Activated naive CD4-positive, alpha-beta T cell treated with Interleukin-2 at 50 U/mL for 16 hours (primary cell): ENCODE data around the gene EML1.

Experiments used
- DNase-seq: peaks from one replicate; pipeline ENCODE4 v3.0.0-alpha.2; 2020

EML1 gene

DNA sequence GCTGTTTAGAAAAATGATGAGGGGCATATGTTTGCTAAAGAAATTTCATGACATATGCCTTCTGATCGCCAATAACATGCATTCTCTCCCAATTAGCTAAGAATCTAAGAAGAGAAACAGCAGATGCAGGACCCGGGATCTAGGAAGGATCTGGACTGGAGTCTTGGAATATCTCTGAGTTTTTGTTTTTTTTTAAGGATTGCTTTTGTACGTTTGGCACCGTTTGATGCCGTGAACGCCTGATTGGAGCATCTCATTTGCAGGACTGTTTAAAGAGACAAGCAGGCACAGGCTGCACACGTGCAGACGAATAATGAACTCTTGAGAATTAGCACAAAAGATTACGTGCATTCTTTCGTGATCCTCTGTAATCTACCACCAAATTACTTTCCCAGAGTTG lies 13.6 kb downstream of the EML1 start:
- no peak for DNase-seq

DNA sequence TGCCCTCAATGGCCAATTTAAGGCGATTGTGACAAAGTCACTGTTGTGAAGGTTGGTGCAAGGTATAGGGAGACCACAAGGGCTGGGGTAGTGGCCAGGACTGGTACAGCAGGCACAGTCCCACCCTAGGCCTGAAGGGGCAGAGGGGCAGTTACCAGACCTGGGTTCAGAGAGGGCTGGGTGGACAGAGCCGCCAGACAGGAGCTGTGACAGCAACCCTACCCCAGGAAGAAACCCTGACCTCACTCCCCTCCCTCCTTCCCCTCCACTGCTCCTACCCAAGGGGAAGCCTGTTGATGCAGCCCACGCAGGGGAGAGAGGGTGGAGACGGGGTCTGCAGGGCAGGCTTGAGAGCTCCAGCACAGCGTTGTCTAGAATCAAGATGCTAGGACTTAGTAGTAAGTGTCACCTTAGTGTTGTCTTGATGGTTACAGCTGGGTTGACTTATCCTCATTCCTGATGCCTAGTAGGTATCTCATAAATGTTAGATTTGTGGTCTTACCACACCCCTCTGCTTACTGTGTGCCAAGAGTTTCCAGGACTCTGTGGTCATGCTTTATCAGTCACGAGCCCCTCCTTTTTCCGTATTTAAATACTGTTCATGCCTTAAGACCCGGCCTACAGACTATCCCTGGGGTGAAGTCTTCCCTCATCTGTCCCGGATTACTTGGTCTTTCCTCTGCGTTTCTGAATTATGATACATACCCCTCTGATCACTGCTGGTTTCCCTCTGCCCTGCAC lies 14.4 kb downstream of the EML1 start:
- no peak for DNase-seq

DNA sequence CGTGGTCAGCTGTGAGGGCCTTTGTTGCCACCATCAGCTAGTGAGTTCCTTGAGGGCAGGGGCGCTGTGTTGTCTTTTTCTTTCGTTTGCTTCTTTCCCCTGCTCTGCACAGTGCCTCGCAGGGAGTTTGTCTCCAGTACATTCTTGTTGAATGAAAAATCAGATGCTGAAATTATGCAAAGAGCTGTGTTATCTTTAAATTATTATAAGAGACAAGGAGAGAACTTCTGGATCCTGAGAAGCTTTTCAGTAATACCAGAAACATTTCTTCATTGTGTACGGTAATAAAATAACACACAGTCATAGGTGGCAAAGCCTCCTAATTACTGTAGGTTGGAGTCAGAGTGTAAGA lies 14.9 kb downstream of the EML1 start:
- no peak for DNase-seq

DNA sequence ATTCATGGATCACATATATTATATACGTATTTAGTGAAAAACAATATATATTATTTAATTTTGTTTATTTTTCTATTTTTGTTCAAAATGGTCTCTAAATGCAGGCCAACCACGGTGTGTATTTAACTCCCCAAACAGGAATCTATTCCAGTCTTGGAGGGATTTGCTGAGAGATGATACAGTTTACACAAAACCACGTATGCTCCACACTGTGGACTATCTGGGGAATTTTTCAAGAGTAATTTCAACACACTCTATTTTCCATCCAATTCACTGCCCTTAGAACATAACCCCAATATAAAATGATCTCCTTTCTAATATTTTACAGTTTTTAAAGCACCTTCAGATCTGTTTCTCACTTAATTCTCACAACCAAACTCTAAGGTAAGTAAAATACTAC lies 15.3 kb downstream of the EML1 start:
- no peak for DNase-seq

DNA sequence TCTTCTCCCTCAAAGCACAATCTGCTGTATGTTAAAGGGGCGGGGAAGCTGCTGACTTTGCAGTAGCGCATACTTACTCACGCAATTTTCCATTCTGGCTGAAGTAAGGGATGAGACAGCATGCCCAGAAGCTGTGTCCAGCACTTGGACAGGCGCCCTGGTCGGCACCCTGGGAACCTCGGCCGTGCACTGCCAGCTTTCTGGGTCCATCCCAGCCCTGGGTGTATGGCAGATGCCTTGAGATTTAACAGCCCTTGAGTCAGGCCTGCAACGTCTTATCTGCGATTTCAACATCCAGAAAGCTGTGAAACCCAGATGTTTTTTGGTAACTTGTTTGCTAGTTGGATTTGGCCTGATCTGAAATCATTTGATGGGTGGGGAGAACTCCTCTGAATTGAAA lies 16.1 kb downstream of the EML1 start:
- DNase-seq = no peak

DNA sequence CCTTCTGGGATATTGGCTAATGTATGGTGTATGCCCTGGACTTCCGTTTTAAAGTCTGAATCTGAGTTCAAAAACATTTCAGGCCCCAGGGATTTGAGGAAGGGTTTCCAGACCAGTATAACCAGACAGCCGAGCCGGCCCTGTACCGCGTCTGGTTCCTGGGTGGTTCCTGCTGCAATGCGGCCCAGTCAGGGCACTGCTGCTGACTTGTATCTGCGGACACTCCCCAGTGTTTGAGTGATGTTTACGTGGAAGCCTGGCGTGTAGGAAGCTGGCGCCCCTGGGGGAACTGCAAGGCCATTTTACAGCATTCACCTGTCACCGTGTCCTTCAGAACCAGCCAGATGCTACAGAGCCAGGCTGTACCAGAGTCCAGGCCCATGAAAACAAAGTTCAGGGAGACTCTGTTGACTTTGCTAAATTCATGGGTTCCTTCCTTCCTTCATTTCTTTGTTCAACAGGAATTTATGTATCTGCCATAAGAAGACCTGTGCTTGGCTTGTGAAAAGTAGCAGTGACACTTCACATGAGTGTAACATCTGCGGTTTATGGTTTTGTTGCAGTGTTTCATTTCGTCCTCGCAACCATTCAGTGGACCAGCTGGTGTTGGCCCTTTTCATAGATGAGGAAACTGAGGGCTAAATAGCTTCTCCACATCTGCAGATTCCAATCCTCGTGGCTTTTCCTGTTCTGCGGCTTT lies 16.8 kb downstream of the EML1 start:
- DNase-seq = no peak

DNA sequence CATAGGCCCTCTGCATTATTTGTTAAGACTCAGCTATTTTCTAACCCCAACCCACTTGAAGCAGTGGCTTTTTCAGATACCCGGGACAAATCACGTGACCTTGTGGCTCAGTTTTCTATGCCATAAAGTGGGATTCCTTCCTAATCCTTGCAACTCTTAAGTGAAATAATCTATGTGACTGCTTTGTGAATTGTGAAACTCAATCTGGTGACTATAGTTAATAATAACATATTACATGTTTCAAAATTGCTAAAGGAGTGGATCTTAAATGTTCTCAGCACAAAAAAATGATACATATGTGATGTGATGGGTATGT lies 17.3 kb downstream of the EML1 start:
- no peak for DNase-seq

DNA sequence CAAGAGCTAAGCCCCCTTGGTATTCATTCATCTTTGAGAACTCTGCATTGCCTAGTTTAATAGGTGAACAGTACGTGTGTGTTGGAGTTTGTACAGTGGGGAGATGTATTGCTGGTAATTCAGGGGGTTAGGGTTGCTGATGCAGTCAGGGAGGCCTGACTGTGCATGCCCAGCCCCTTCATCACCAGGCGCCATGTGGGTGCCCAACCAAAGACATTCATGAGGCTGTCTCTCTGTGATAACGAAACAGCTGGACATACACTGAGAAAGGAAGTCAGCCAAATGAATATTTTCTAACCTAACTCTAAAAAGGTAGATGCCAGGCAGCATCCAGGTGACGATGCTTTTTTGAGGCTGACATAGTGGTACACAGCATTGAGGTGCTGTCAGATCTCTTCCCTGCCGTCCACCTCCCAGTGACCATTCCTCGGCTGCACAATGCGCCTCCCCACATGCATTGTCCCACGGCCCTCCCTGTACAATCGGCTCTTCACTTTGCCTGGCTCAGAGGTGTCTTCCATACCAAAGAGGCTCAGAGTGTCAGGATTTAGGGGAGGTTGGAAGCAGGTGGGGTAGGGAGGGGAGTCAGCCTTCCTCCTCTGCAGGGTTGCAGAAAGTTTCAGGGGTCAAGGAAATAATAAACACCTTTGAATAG lies 19.0 kb downstream of the EML1 start:
- DNase-seq = no peak

DNA sequence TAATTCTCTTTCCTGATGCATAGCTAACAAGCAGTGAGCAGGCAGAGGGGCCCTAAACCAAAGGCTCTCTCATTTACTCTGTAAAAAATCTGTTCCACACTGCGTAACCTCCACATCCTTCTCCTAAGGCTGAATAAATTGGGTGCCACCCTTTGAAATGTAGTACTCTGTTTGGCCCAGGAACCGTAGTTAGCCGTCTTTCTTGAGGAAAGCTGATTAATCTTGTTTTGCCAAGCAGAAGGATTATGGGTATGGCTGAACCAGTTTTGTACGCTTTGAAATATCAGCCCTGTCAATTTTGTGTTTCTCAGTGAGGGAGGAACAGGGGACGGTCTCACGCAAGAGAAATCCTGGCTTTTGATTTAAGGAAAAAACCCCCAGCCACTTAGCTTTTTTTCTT lies 19.7 kb downstream of the EML1 start:
- DNase-seq = no peak

DNA sequence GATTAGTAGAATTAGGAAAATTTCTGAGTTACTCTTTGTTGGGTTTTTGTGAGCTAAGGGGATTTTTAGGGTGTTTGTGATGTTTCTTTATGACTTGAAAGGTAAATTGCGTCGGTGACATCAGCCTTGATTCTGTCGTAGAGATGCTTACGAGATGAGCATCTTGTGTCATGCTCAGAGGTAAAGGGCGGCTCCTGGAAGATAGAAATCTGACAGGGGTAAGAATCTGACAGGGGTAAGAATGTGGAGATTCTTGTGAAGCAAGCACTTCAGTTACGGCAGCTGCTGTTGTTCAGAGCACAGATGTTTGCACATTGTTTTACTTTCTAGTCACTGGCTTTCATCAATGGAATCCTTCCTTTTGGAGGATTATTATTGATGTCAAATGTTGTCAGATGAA lies 22.5 kb downstream of the EML1 start:
- no peak for DNase-seq

DNA sequence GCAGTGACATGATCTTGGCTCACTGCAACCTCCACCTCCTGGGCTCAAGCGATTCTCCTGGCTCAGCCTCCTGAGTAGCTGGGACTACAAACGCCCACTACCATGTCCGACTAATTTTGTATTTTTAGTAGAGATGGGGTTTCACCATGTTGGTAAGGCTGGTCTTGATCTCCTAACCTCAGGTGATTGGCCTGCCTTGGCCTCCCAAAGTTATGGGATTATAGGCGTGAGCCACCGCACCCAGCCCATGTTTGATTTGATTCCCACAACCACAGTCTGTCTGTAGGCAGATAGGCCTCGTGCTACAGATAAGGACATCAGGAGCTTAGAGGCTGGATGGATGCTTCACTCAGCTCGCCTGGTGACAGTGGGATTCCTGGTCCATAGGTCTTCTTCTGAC lies 23.0 kb downstream of the EML1 start:
- DNase-seq = no peak

DNA sequence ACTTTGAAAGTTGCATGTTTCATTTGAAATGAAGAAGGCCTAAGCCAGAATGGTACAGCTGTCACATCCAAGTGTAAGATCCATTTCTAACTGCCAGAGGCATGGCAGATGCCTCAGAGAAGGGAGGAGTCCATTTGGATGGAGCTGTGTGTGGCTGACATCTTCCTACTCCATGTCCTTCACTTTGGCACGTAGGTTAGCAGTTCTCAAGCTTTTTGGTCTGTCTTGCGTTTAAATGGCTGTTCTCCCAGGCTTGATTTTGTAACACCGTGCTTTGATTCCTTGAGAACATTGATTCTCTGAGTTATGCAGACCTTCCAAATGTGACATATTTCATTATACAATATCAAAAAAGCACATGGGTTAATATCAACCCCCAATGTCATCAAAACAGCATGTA lies 23.4 kb downstream of the EML1 start:
- no peak for DNase-seq

DNA sequence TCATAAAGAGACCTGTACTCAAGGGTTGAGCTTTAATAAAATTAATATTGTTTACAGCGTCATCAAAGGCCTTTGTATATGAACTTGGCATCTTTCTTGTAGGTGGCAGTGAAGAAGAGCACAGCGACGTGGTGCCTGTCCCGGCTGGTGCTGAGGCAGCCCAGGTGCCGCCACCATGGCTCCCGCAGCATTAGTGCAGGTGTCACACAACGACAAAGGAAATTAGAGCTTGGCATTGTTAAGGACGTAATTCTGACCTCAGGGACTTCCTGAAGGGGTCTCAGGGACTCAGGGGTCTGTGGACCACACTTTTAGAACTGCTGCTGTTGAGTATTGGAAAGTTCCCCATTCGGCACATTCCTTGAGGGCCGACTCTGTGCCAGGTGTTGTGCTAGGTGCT lies 24.1 kb downstream of the EML1 start:
- no peak for DNase-seq

DNA sequence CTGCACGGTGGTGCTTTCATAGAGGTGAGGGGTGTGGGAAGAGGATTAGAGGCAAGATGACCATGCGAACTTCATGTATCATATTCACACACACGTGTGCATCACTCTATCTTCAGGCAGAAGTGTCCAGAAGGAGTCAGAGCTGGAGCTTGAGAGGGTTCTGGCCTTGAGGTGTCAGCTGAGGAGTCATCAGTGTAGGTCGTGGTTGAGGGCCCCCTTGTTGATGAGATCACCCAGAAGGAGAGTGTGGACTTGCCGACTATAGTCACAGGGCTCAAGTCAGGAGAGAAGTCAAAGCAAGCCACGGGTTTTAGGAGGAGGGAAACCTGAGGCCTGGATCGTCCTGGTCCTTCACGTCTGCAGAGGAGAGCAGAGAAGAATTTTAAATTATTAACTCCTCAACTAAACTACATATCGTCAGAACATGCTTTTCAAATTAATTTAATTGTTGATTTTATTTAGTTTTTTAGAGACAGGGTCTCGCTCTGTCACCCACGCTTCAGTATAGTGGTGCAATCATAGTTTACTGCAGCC lies 25.4 kb downstream of the EML1 start:
- DNase-seq = no peak

DNA sequence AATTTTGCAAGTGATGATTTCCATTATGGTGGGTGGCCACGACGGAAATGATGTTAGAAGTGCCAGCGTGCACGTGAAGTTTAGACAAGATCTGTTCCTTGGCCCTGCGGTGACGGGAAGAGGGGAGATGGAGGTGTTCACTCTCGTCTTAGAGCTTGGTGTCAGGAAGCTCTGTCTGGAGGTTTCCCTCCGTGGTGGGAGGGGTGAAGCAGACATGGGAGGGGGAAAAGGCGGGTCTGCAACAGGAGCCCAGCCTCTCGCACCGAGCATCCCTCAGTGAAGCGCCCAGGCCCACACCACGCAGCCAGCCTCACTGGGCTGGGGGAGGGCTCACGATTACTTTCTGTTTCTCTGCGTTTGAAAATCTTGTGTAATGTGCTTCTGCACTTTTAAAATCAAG lies 26.3 kb downstream of the EML1 start:
- peak; percentile 11 for DNase-seq

DNA sequence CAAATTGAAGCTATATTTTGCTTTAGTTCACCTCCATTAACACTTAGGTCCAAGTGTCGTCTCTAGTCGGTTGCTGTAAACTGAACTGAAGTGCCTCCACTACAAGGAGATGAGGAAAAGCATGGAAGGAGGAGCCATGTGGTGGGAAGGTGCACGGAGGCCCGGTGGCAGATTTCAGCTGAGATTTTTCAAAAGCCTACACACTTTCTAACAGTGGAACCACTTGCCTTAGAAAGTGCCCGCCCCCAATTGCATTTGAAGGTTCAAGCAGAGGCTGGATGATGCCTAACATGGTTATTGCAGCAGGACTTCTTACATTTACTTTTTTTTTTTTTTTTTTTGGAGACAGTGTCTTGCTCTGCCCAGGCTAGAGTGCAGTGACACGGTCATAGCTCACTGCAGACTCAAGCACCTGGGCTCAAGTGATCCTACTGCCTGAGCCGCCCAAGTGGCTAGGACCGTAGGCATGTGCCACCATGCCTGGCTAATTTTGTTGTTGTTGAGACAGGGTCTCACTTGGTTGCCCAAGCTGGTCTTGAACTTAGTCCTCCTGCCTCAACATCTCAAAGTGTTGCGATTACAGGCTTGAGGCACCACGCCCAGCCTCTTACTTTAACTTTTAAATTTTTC lies 27.6 kb downstream of the EML1 start:
- no peak for DNase-seq

DNA sequence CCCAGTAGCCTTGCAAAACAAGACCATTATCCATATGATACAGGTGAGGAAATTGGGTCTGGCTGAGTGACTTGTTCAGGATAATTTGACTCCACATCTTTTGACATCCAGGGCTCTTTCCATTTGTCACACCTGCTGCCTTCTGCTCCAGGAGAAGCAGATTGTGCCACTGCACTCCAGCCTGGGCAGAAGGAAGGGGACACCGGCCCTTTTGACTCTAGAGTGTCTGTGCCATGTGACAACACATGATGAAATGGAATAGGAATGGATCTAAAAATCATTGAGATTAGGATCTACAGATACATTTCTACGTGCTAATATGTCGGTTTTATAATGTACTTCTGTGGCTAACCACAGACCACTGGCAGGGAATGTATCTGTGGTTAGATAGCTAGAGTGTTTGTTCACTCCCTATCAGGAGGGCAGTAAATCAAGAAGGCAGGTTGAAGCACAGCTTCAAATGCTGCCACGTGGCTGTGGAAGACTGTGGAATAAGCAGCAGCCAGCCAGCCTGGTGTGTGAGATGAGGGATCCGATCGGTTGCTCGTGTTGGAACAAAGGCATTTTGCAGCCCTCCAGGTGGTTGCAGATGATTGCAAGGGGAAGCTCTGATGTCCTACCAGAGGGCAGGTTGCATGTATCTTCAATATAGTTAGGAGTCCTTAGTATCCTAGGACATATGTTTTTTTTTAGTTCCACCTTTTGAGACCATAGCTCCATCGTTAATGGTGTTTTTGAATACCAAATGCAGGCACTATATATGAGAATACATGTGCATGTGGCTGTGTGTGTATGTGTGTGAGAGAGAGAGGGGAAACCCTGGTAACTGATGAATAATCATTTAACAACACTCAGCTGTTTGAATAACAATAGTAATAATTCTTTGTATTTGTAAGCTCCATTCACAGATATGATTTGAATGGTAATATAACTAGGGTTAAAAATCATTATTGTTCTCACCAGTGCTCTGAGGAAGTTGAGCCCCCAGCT lies 28.6 kb downstream of the EML1 start:
- no peak for DNase-seq

DNA sequence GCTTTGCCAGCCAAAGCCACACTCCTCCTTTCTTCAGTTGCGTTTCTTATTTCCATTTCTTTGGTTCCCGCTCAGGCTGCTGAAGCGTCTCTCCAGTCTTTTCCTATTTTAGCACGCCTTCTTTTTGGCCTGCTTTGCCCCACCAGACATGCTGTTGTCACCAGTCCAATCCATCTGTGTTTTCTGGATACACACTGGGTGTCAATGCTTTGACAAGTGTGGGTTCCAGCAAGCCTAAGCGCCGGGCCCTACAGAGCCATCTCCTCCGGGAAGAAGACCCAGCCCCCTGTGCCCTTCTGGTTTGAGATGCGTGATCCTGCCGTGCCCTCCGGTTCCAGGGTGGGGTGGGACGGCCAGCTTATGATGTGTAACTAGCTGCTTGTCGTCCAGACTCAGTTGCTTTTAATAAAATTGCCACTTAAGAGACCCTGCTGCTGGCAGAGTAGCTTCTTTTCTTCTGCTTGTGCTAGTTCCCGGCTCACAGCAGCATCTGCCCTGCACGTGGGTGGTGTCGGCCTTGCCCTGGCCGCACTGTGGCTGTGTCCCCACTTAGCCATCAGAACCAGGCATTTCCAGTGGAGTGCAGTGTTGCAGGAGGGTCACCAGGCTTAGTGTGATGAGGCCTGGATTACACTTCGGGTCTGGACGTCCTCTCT lies 29.7 kb downstream of the EML1 start:
- no peak for DNase-seq

DNA sequence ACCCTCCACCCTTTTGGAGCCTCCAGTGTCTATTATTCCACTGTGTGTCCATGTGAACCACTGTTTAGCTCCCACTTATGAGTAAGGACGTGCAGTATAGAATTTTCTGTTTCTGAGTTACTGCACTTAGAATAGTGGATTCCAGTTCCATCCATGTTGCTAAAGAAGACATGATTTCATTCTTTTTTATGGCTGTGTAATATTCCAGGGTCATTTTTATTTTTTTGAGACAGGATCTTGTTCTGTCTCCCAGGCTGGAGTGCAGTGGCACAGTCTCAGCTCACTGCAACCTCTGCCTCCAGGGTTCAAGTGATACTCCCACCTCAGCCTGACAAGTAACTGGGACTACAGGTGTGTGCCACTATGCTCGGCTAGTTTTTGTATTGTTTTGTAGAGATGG lies 31.6 kb downstream of the EML1 start:
- no peak for DNase-seq

DNA sequence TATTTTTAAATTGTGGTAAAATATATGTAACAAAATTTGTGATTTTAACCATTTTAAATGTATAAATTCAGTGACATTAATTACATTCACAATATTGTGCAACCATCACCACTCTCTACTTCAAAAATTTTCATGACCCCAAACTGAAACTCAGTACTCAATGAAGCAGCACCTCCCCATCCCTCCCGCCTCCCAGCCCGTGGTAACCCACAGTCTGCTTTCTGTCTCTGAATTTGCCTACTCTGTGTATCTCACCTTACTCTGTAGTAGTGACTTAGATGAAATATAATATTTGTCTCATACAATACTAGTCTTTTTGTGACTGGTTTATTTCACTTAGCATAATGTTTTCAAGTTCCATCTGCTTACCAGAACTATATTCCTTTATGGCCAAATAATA lies 36.2 kb downstream of the EML1 start:
- no peak for DNase-seq

DNA sequence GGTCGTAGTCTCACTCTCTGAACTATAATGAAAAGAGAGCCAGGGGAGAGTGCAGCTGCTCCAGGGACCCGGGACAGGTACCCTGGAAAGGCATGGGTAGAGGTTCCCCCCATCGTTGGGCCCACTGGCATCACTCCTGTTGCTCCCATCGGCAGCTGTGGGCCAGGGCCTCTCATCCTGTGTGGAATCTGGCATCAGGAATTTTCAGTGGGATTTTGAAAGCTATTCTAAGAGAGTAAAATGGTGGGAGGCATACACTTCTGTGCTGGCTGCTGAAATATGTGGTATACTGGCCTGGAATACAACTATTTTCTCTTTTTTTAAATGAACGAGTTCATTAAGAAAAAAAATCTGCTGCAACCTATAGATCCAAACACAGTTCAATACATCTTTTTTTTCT lies 38.1 kb downstream of the EML1 start:
- DNase-seq = no peak
